ENCODE measurements around the gene ARHGAP26. TPM values are rescaled to one million over a fixed set of nuclear protein-coding genes. Genes with fewer than 3 reads are reported as not detected.
A peak's percentile ranks its signal among the peaks of the same experiment; 100 is the strongest.

Gene ARHGAP26
- total RNA-seq, 1 donor from 2014 or later = 35.4 TPM

- TF ChIP-seq CTCF (IDR thresholded peaks at IDR 0.05) = no peak
- Histone ChIP-seq H3K9me3 (no peaks in the 10 kb centered on the region), H3K36me3 (no peaks in the 10 kb centered on the region), H3K27ac (no peak overlapping the region), H3K27me3 (no peaks in the 10 kb centered on the region), H3K4me3 (no peak overlapping the region), H3K4me1 (peaks cover 23% of the 10 kb centered on the region)
- intact Hi-C loops (cut with DNase I) = no loop called here
- ATAC-seq (no peak), DNase-seq (no peak)
Measured at GRCh38 chr5:143105216-143105905, 335.2 kb downstream of the ARHGAP26 start.

DNA sequence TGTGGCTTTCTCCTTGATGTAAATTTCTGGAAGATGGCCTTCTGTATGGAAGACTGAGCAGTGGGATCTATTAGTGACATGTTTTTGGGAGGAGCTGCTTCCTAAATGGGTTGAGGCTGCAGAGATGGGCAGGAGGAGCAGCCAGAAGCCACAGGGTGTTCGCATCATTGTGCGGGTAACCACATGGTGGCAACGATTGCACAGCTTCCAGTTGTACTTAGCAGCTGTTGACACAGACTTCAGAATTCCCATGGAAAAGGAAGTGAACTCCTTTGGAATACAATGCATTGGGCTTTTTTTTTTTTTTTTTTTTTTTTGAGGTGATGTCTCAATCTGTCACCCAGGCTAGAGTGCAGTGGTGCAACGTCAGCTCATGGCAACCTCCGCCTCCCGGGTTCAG lies 336.0 kb downstream of the ARHGAP26 start:
- H3K4me1 ChIP-seq = peaks cover 31% of the 10 kb centered on the region
- H3K27me3 ChIP-seq = no peaks in the 10 kb centered on the region
- peak; percentile 75 for ATAC-seq
- H3K9me3 ChIP-seq = no peaks in the 10 kb centered on the region
- TF ChIP-seq CTCF (IDR thresholded peaks at IDR 0.05) = peak; percentile 30
- DNase-seq = no peak
- H3K27ac ChIP-seq = no peak overlapping the region
- H3K36me3 ChIP-seq = no peaks in the 10 kb centered on the region
- intact Hi-C loops (cut with DNase I) = no loop called here
- H3K4me3 ChIP-seq = no peak overlapping the region

DNA sequence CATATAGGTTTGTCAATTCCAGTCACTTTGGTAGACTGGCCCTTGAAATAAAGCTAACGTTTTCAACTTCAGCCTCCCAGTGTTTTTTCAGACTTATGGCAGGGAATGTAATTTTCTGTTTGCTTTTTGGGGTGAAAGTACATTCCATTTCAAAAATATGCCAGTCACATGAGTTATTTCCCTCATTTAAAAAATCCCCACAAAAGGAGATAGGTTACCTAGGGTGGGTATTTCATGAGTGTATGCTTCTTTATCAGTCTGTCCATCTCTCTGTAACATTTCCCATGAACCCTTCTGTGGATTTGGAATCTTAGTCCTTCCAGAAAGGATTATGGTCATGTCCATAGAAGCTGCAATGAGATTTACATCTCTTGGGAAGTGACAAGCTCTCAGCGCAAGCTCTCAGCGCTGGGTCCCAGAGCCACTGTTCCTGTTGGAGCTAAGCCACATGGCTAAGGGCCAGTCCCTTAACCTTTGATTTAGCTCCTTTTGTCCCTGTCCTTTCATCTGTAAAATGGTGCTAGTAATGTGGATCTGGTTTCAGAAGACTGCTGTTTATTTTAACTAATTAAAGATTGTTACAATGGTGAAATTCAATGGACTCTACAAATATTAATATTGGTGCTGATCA lies 338.4 kb downstream of the ARHGAP26 start:
- Histone ChIP-seq H3K4me3 (no peak overlapping the region), H3K36me3 (no peaks in the 10 kb centered on the region), H3K27me3 (no peaks in the 10 kb centered on the region), H3K9me3 (no peaks in the 10 kb centered on the region), H3K27ac (no peak overlapping the region), H3K4me1 (peaks cover 35% of the 10 kb centered on the region)
- peak; percentile 48 for ATAC-seq
- DNase-seq = no peak
- intact Hi-C loops (cut with DNase I) = no loop called here
- no peak for TF ChIP-seq CTCF (IDR thresholded peaks at IDR 0.05)

GRCh38 chr5:143110591-143110990 lies 340.4 kb downstream of the ARHGAP26 start:
- Histone ChIP-seq H3K36me3 (no peaks in the 10 kb centered on the region), H3K4me3 (no peak overlapping the region), H3K4me1 (peaks cover 35% of the 10 kb centered on the region), H3K27ac (no peak overlapping the region), H3K9me3 (no peaks in the 10 kb centered on the region), H3K27me3 (no peaks in the 10 kb centered on the region)
- ATAC-seq = peak; percentile 38
- DNase-seq = no peak
- intact Hi-C loops (cut with DNase I) = no loop called here
- no peak for TF ChIP-seq CTCF (IDR thresholded peaks at IDR 0.05)

DNA sequence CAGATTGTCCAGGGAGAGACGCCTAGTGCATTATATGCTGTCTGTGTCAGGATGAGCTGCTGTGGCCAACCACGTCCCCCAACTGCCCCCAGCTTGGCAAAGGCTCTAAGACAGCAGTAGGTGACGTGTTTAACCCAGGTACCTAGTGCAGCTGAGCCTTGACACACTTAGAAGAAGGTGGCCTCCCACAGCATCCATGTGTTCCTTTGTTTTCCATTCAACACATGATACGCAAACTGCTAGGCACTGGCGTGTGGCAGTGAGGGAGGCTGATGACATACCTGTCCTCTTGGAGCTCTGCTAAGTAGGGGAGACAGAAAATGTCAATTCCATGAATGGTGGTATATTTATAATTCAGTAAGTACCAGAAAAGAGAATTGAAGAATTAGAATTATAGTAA lies 341.6 kb downstream of the ARHGAP26 start:
- no peaks in the 10 kb centered on the region for H3K36me3 ChIP-seq
- ATAC-seq = no peak

More for the DNA sequence above, 341.6 kb downstream of the ARHGAP26 start:
- no peak for DNase-seq
- Histone ChIP-seq H3K4me3 (no peak overlapping the region), H3K4me1 (peaks cover 31% of the 10 kb centered on the region), H3K27me3 (no peaks in the 10 kb centered on the region), H3K27ac (no peak overlapping the region), H3K9me3 (no peaks in the 10 kb centered on the region)
- TF ChIP-seq CTCF (IDR thresholded peaks at IDR 0.05) = no peak
- intact Hi-C loops (cut with DNase I) = no loop called here
